RPMI7951 (cell line): ENCODE data around the gene DNMT3B. TPM values are rescaled to one million over a fixed set of nuclear protein-coding genes. Genes with fewer than 3 reads are reported as not detected.
A peak's percentile ranks its signal among the peaks of the same experiment; 100 is the strongest.
"Not testable (repeated sequence)": the region's sequence is repeated elsewhere in the genome, so short reads cannot be mapped to it uniquely, and the experiment has no call there.

Experiments
- DNase-seq: peaks from one replicate; pipeline ENCODE4 v3.0.0-alpha.2; 2012; ENCODE audit warnings: low read depth
- total RNA-seq: library from RNA; depleted of rRNA; stranded (reverse); fragments of >200 nt; shearing (Covaris generic); gene quantifications from 2 replicates; pipeline ENCODE4 v1.2.3, GENCODE V29; 2014

DNMT3B gene
- total RNA-seq, 1 experiment from 2014 or later: 6.8 TPM

GRCh38 chr20:32790751-32791057 is 28.5 kb downstream of the DNMT3B start:
- no peak for DNase-seq

DNA sequence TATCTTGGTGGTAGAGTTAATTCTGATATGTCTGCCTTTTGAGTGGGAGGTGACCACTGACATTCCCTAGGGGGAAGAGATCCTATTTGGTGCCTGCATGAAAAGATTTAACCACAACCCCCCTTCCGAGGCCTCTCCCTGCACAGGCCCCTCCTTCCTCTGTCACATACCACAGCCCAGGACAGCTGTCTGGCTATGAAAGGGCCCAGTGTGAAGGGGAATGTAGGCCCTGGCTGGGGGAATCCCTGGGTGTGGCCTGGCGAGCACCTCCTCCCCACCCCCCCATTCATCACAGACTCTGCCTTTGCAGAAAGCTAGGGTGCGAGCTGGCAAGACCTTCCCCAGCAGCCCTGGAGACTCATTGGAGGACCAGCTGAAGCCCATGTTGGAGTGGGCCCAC is 30.1 kb downstream of the DNMT3B start:
- DNase-seq: peak; percentile 82

DNA sequence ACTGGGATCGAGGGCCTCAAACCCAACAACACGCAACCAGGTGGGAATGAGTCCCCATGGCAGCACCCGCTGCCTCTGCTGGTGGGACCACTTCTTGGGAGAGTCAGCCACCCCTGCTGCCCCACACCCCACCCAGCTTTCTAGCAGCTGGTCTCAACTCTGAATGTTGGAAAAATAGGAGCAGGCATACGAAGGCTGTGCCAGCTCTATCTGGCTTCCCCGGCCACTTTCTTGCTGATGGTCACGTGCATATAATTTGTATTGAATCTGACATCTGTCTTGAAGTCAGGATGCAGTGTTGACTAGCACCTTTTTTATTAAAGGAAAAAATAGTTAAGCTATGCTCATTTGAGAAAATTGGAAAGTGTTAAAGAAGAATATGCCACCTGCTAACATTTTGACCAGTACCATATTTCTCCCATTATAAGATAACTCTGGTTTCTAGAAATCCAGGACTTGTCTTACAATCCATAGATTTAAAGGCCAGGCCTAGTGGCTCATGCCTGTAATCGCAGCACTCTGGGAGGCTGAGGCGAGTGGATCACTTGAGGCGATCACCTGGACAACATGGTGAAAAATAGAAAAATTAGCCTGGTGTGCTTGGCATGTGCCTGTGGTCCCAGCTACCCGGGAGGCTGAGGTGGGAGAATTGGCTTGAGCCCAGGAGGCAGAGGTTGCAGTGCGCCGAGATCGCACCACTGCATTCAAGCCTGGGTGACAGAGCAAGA is 30.7 kb downstream of the DNMT3B start:
- no peak for DNase-seq

DNA sequence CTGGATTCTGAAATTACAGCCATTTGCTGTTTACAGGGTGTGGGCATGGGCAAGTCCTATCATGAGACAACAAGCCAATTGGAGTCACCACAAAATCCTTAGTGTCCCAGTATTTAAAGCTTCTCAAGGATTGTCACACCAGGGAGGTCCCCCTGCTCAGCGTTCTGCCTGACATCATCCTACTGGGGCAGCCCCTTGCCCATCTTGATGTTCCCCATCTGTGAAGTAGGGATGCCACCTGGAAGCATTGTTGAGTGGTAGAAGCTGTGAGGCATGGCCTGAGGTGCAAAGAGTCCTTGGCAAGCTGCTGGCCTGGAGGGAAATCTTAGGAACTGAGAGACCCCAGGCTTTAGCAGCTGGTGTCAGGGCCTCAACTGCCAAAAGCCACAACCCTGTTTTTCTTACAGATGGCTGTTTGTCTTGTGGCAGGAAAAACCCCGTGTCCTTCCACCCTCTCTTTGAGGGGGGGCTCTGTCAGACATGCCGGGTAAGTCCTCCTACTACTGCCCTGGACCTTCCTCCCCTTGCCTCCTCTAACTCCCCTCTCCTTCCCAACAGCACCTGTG is 34.3 kb downstream of the DNMT3B start:
- no peak for DNase-seq

GRCh38 chr20:32796981-32797451 is 34.8 kb downstream of the DNMT3B start:
- no peak for DNase-seq

DNA sequence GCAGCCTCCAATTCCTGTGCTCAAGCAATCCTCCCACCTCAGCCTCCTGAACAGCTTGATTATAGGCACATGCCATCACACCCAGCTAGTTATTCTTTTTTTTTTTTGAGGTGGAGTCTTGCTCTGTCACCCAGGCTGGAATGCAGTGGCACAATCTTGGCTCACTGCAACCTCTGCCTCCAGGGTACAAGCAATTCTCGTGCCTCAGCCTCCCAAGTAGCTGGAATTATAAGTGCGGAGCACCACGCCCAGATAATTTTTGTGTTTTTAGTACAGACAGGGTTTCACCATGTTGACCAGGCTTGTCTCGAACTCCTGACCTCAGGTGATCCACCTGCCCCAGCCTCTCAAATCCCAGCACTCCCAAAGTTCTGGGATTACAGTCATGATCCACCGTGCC is 35.4 kb downstream of the DNMT3B start:
- not testable (repeated sequence) for DNase-seq

- no peak for DNase-seq
Observed at GRCh38 chr20:32798046-32798981, 36.1 kb downstream of the DNMT3B start.

DNA sequence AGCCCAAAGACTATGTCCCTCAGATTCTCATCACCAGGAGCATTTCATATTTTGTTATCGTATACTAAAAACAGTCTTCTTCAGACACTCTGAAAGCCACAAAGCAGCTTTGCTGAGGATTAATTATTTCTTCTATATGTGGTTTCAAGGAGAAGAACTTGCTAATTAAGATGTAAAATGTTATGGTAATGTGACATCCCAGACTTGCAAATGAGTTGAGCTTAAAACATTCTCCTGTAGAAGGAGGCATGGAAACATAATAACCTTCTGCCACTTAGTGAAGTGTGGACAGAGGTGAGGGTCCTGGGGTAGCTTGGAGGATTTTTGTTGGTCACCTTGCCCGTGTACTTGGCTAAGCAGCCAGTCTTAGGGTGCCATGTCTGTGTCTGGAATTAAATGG is 40.9 kb downstream of the DNMT3B start:
- no peak for DNase-seq

DNA sequence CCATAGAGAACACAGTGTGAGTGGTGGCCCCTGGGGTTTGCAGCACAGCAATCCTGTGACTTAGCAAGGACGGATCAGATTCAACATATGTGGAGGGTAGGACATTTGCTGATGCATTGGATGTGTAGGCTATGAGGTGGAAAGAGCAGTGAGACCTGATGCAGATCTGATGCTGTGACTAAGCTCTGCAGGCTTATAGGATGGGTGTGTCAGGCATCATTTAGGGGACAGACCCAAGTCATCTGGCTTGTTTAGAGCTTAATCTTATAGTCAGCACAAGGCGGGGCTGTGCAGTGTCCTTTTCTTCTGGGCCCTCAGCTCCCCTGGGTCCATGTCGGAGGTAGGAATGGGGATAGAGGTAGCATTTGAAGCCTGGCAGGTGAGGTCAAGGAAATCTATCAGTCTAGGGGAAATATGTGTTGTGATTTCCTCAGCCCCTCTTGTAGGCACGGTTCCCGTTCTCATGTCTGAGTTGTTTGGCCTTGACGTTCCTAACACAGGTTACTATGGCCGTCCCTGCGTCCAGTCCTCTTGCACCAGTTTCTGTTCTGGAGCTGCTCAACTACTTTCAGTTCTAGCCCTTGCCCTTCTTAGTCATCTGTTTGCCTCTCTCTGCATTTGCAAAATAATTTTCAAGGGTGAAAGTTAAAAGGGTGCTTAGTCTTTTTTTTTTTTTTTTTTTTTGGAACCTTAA is 42.0 kb downstream of the DNMT3B start:
- no peak for DNase-seq

GRCh38 chr20:32804817-32805216 is 42.6 kb downstream of the DNMT3B start:
- DNase-seq: no peak

DNA sequence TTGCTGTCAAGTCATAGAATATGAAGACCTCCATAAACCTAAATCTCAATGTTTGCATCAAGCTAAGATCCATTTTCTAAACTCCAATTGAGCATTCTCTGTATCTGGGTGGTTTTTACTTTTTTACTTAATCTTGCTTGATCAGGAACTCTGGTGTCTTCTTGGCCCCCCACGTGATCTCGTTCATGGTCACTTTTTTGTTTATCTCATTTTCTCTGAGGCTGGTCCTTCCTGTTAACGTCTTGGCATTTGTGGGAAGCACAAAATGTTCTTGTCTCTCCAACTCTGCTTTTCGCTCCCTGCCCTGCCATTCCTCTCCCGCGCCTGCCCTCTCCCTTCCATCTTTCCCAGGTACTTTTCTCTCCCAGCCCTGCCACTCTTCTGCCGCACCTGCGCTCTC is 43.5 kb downstream of the DNMT3B start:
- DNase-seq: no peak

- no peak for DNase-seq
Observed at GRCh38 chr20:32806356-32806755, 44.2 kb downstream of the DNMT3B start.

DNA sequence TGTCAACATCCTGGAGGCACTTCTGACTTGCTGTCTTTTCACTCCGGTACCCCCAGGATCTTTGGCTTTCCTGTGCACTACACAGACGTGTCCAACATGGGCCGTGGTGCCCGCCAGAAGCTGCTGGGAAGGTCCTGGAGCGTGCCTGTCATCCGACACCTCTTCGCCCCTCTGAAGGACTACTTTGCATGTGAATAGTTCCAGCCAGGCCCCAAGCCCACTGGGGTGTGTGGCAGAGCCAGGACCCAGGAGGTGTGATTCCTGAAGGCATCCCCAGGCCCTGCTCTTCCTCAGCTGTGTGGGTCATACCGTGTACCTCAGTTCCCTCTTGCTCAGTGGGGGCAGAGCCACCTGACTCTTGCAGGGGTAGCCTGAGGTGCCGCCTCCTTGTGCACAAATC is 45.5 kb downstream of the DNMT3B start:
- DNase-seq: no peak

GRCh38 chr20:32808438-32808837 is 46.3 kb downstream of the DNMT3B start:
- no peak for DNase-seq

- no peak for DNase-seq
Observed at GRCh38 chr20:32809907-32810306, 47.7 kb downstream of the DNMT3B start.

DNA sequence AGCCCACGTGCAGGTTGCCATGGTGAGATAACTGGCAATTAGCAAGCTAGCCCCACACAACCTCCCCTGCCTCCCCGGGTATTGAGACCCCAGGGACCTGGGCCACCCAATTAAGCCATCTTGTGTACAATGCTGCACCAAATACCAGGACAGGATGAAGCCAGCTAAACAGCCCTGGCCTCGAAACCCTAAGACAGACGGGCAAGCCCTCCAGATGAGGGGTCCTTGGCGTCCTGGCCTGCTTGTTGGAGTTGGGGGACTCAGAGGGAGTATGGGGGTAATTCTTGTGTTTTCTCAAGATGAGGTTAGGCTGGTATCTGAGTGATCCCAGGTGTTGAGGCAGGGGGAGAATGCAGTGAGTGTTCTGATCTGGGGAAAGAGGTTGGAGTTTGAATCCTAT is 48.8 kb downstream of the DNMT3B start:
- DNase-seq: no peak

DNA sequence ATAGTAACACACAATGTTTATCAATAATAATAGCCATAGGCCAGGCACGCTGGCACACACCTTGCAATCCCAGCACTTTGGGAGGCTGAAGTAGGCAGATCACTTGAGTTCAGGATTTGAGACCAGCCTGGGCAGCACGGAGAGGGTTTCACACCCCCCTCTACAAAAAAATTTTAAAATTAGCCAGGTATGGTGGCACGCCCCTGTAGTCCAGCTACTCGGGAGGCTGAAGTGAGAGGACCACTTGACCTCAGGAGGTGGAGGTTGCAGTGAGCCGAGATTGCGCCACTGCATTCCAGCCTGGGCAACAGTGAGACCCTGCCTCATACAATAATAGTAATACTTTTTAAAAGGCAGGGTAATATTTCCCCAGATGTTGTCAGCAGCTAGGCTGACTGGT is 49.7 kb downstream of the DNMT3B start:
- no peak for DNase-seq

DNA sequence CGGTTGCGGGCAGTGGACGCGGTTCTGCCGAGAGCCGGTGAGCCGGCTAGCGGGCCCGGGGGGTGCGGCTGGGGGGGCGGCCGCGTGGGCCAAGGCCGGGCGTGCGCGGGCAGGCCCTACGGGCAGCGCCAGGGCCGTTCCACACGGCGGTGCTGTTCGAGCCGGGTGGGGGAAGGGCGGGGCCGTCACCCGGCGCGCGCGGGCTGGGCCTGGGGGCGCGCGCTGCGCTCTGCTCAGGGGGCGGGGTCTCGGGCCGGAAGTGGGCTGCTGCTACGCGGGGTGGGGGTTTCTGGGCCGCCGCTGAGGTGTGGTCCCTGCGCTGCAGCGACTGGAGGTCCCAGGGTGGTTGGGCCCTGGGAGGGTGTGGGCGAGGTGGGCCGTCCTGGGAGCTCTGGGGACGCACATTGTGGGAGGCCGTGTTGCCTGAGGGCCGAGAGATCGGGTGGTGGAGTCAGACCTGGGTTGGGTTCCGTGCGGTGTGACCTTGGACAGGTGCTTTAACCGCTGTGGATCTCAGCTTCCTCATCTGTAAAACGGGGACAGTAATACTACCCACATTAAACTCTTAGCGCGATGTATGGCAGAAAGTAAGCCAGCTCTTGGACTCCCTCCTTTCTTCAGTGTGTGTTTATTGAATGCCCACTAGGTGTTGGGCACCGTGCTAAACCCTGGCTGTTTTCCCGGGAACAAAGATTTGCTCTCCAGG is 58.0 kb downstream of the DNMT3B start:
- DNase-seq: peak; percentile 67

- DNase-seq: no peak
Observed at GRCh38 chr20:32820698-32821377, 58.7 kb downstream of the DNMT3B start.

DNA sequence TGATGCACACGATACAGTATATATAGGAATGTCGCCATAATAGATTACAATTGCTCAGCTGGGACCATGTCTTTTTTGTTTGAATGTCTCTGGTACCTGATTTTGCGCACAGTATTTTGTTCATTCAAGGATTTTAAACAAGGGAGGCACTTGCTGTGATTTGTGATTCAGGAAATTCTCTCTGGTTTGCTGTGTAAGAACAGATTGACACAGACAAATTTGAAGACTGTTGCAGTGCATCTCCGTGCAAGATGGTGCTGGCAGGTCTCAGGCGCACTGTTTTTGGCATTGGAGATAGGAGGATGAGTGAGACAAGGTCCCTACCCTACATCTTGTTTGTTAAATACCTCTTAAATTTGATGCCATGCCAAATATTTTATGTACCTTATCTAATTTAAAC is 60.0 kb downstream of the DNMT3B start:
- DNase-seq: no peak

- DNase-seq: peak; percentile 75
Observed at GRCh38 chr20:32823078-32823477, 60.9 kb downstream of the DNMT3B start.
